HG03457 (cell line): ENCODE results near the gene TMEM169.
"Not testable (repeated sequence)": the region's sequence is repeated elsewhere in the genome, so short reads cannot be mapped to it uniquely, and the experiment has no call there.

ENCODE experiments used
- ATAC-seq: cut with Tn5 transposase; IDR thresholded peaks from one replicate; pipeline ENCODE4 v1.9.1; 2021; ENCODE audit warnings: moderate number of reproducible peaks; ENCODE audit not compliant: unreplicated experiment

TMEM169 gene

GRCh38 chr2:216071111-216071851 is 10.4 kb upstream of the TMEM169 start:
- ATAC-seq: no peak

- no peak for ATAC-seq
These were observed 9.2 kb upstream of the TMEM169 start for GRCh38 chr2:216072473-216072872.

- no peak for ATAC-seq
These were observed 7.9 kb upstream of the TMEM169 start for GRCh38 chr2:216073773-216074172.

- no peak for ATAC-seq
These were observed 7.3 kb upstream of the TMEM169 start for GRCh38 chr2:216074380-216074779.

- ATAC-seq: no peak
These were observed 6.9 kb upstream of the TMEM169 start for GRCh38 chr2:216074794-216075193.

GRCh38 chr2:216075510-216076485 is 5.9 kb upstream of the TMEM169 start:
- no peak for ATAC-seq

- ATAC-seq: no peak
These were observed 2.9 kb upstream of the TMEM169 start for GRCh38 chr2:216078776-216079175.

GRCh38 chr2:216080048-216080447 is 1.7 kb upstream of the TMEM169 start:
- ATAC-seq: not testable (repeated sequence)

GRCh38 chr2:216081012-216081411 is 707 bp upstream of the TMEM169 start:
- no peak for ATAC-seq

- no peak for ATAC-seq
These were observed 495 bp downstream of the TMEM169 start for GRCh38 chr2:216082117-216082711.

GRCh38 chr2:216082805-216083204 is 1.1 kb downstream of the TMEM169 start:
- ATAC-seq: no peak

- ATAC-seq: no peak
These were observed 2.0 kb downstream of the TMEM169 start for GRCh38 chr2:216083464-216084281.

GRCh38 chr2:216084547-216084946 is 2.8 kb downstream of the TMEM169 start:
- ATAC-seq: no peak

GRCh38 chr2:216086207-216086893 is 4.6 kb downstream of the TMEM169 start:
- no peak for ATAC-seq

GRCh38 chr2:216090369-216090786 is 8.7 kb downstream of the TMEM169 start:
- ATAC-seq: no peak

GRCh38 chr2:216092646-216093045 is 10.9 kb downstream of the TMEM169 start:
- ATAC-seq: no peak

- no peak for ATAC-seq
These were observed 13.0 kb downstream of the TMEM169 start for GRCh38 chr2:216094701-216095100.

- no peak for ATAC-seq
These were observed 17.0 kb downstream of the TMEM169 start for GRCh38 chr2:216098421-216099334.

GRCh38 chr2:216101109-216101508 is 19.4 kb downstream of the TMEM169 start:
- ATAC-seq: no peak
